ENCODE data around the gene WDR88. TPM values are rescaled to one million over a fixed set of nuclear protein-coding genes. Genes with fewer than 3 reads are reported as not detected.
"Not testable (repeated sequence)": the region's sequence is repeated elsewhere in the genome, so short reads cannot be mapped to it uniquely, and the experiment has no call there.

WDR88 gene
- total RNA-seq, 1 donor from 2014 or later = not detected

- Histone ChIP-seq H3K4me3 (ENCODE audit: low read depth, low read length) (no peak overlapping the region), H3K36me3 (ENCODE audit: control insufficient read depth, insufficient read depth, low read length) (no peaks in the 10 kb centered on the region), H3K27me3 (ENCODE audit: control insufficient read depth, insufficient read depth, low read length) (no peaks in the 10 kb centered on the region)
- no peak for DNase-seq (ENCODE audit: low read depth)
- TF ChIP-seq CTCF (IDR thresholded peaks at IDR 0.05; ENCODE audit: insufficient read depth, low read length, poor library complexity, severe bottlenecking) = no peak
Observed at GRCh38 chr19:33147538-33147937, 15.6 kb downstream of the WDR88 start.

- H3K4me3 ChIP-seq (ENCODE audit: low read depth, low read length) = no peak overlapping the region
- TF ChIP-seq CTCF (IDR thresholded peaks at IDR 0.05; ENCODE audit: insufficient read depth, low read length, poor library complexity, severe bottlenecking) = no peak
- no peaks in the 10 kb centered on the region for H3K36me3 ChIP-seq (ENCODE audit: control insufficient read depth, insufficient read depth, low read length)
- no peaks in the 10 kb centered on the region for H3K27me3 ChIP-seq (ENCODE audit: control insufficient read depth, insufficient read depth, low read length)
- no peak for DNase-seq (ENCODE audit: low read depth)
Observed at GRCh38 chr19:33150852-33151518, 19.1 kb downstream of the WDR88 start.

- Histone ChIP-seq H3K27me3 (ENCODE audit: control insufficient read depth, insufficient read depth, low read length) (no peaks in the 10 kb centered on the region), H3K36me3 (ENCODE audit: control insufficient read depth, insufficient read depth, low read length) (no peaks in the 10 kb centered on the region), H3K4me3 (ENCODE audit: low read depth, low read length) (no peak overlapping the region)
- TF ChIP-seq CTCF (IDR thresholded peaks at IDR 0.05; ENCODE audit: insufficient read depth, low read length, poor library complexity, severe bottlenecking) = no peak
- DNase-seq (ENCODE audit: low read depth) = no peak
Observed at GRCh38 chr19:33152176-33152575, 20.3 kb downstream of the WDR88 start.

GRCh38 chr19:33152625-33153024 lies 20.7 kb downstream of the WDR88 start:
- H3K4me3 ChIP-seq (ENCODE audit: low read depth, low read length); DNase-seq (ENCODE audit: low read depth); H3K27me3 ChIP-seq (ENCODE audit: control insufficient read depth, insufficient read depth, low read length); H3K36me3 ChIP-seq (ENCODE audit: control insufficient read depth, insufficient read depth, low read length): not testable (repeated sequence)

- H3K27me3 ChIP-seq (ENCODE audit: control insufficient read depth, insufficient read depth, low read length); DNase-seq (ENCODE audit: low read depth); H3K4me3 ChIP-seq (ENCODE audit: low read depth, low read length); H3K36me3 ChIP-seq (ENCODE audit: control insufficient read depth, insufficient read depth, low read length): not testable (repeated sequence)
Observed at GRCh38 chr19:33154313-33154712, 22.4 kb downstream of the WDR88 start.

GRCh38 chr19:33156334-33156733 lies 24.4 kb downstream of the WDR88 start:
- H3K4me3 ChIP-seq (ENCODE audit: low read depth, low read length) = no peak overlapping the region
- no peak for DNase-seq (ENCODE audit: low read depth)
- no peak for TF ChIP-seq CTCF (IDR thresholded peaks at IDR 0.05; ENCODE audit: insufficient read depth, low read length, poor library complexity, severe bottlenecking)
- no peaks in the 10 kb centered on the region for H3K27me3 ChIP-seq (ENCODE audit: control insufficient read depth, insufficient read depth, low read length)
- no peaks in the 10 kb centered on the region for H3K36me3 ChIP-seq (ENCODE audit: control insufficient read depth, insufficient read depth, low read length)

- Histone ChIP-seq H3K36me3 (ENCODE audit: control insufficient read depth, insufficient read depth, low read length) (no peaks in the 10 kb centered on the region), H3K4me3 (ENCODE audit: low read depth, low read length) (no peak overlapping the region), H3K27me3 (ENCODE audit: control insufficient read depth, insufficient read depth, low read length) (no peaks in the 10 kb centered on the region)
- TF ChIP-seq CTCF (IDR thresholded peaks at IDR 0.05; ENCODE audit: insufficient read depth, low read length, poor library complexity, severe bottlenecking) = no peak
- no peak for DNase-seq (ENCODE audit: low read depth)
Observed at GRCh38 chr19:33157906-33158305, 26.0 kb downstream of the WDR88 start.
